ENCODE measurements around the gene CNIH3. TPM values are rescaled to one million over a fixed set of nuclear protein-coding genes. Genes with fewer than 3 reads are reported as not detected.
A peak's percentile ranks its signal among the peaks of the same experiment; 100 is the strongest.

The CNIH3 gene
- total RNA-seq, 6 donors from 2014 or later: 0.39 to 4.2 (median 2.1) TPM

DNA sequence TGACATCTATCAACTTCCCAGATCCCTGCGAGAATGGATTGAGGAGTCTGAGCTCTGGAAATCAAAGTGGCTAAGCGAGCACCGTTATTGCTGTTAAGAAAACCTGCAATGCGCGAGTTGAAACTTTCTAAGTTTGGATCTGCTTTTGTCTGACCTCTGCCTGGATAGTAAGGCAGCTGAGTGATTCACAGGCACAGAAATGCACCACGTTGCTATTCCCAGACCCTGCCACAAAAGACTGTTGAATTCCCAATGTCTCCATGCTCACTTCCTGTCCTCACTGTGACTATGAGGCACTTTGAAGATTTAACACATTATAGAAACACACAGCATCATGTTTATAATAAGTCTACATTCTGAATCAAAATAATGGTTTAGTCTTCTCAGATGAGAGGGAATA is 27.1 kb upstream of the CNIH3 start:
- no peaks in the 10 kb centered on the region for H3K36me3 ChIP-seq
- ATAC-seq (ENCODE audit: low FRiP score in 2 of 2) (no peak), DNase-seq (no peak)
- H3K9me3 ChIP-seq: no peaks in the 10 kb centered on the region
- no peaks in the 10 kb centered on the region for H3K27me3 ChIP-seq
- no peak overlapping the region for H3K27ac ChIP-seq
- H3K4me1 ChIP-seq: no peaks in the 10 kb centered on the region
- WGBS, 2 donors: 67 to 86% methylated on average over 6 of the region's 6 CpGs
- H3K4me3 ChIP-seq: no peak overlapping the region
- TF ChIP-seq EP300 (IDR thresholded peaks at IDR 0.05) (no peak), CTCF (IDR thresholded peaks at IDR 0.05) (no peak), POLR2A (IDR thresholded peaks at IDR 0.05) (no peak), POLR2AphosphoS5 (IDR thresholded peaks at IDR 0.05) (no peak)

DNA sequence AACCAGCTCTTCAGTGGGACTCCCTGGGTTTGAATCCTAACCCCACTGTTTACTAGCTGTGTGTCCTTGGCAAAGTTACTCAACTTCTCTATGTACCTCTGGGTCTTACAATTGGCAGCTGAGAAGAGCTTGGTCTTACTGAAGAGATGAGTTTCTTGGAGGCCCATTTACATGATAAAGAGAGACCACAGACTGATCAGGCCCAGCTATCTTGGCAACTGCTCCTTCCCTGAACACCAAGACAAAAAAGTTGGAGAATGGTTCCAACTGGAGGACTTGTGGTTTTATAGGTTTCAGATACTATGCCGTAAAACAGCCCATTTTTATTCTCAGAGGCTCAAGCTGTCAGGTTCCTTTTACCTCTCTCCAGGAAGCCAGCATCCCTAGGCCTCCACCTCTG is 24.8 kb upstream of the CNIH3 start:
- DNase-seq (no peak), ATAC-seq (ENCODE audit: low FRiP score in 2 of 2) (no peak)
- no peaks in the 10 kb centered on the region for H3K4me1 ChIP-seq
- no peaks in the 10 kb centered on the region for H3K27me3 ChIP-seq
- whole genome bisulfite sequencing, 2 donors: 67 to 95% methylated on average over 1 of the region's 1 CpG
- TF ChIP-seq POLR2A (IDR thresholded peaks at IDR 0.05) (no peak), POLR2AphosphoS5 (IDR thresholded peaks at IDR 0.05) (no peak), CTCF (IDR thresholded peaks at IDR 0.05) (no peak), EP300 (IDR thresholded peaks at IDR 0.05) (no peak)
- H3K36me3 ChIP-seq: no peaks in the 10 kb centered on the region
- H3K4me3 ChIP-seq: no peak overlapping the region
- H3K27ac ChIP-seq: no peak overlapping the region
- H3K9me3 ChIP-seq: no peaks in the 10 kb centered on the region

- no peaks in the 10 kb centered on the region for H3K4me1 ChIP-seq
- no peaks in the 10 kb centered on the region for H3K27me3 ChIP-seq
- H3K4me3 ChIP-seq: no peak overlapping the region
- ATAC-seq (ENCODE audit: low FRiP score in 2 of 2): peak in 1 of 2 donors; percentile 59
- TF ChIP-seq CTCF (IDR thresholded peaks at IDR 0.05) (no peak), POLR2A (IDR thresholded peaks at IDR 0.05) (no peak), EP300 (IDR thresholded peaks at IDR 0.05) (no peak), POLR2AphosphoS5 (IDR thresholded peaks at IDR 0.05) (no peak)
- no peaks in the 10 kb centered on the region for H3K36me3 ChIP-seq
- WGBS, 2 donors: 58% methylated on average over 6 of the region's 6 CpGs
- no peaks in the 10 kb centered on the region for H3K9me3 ChIP-seq
- no peak overlapping the region for H3K27ac ChIP-seq
- no peak for DNase-seq
Measured at GRCh38 chr1:224592636-224593582, 23.2 kb upstream of the CNIH3 start.

DNA sequence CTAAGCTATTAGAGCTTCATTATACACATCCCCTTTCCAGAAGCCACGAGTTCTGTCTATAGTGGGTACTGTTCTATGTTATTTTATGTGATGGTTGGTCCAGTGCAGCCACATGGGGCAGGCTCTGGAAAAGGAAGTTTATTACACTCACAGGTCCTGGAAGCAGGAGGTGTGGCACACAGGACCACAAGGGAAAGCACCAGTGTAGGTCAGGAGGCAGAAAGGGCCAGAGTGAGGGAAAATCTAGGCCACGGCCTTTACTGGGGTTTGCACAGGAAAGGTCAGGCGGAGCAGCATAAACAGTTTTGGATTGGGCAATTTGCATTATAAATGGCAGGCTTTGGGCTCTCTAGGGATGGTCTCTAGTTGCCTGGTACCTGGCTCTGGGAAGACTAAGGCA is 21.8 kb upstream of the CNIH3 start:
- Histone ChIP-seq H3K9me3 (no peaks in the 10 kb centered on the region), H3K4me3 (no peak overlapping the region), H3K27ac (no peak overlapping the region), H3K27me3 (no peaks in the 10 kb centered on the region), H3K4me1 (no peaks in the 10 kb centered on the region), H3K36me3 (no peaks in the 10 kb centered on the region)
- TF ChIP-seq POLR2AphosphoS5 (IDR thresholded peaks at IDR 0.05) (no peak), CTCF (IDR thresholded peaks at IDR 0.05) (no peak), POLR2A (IDR thresholded peaks at IDR 0.05) (no peak), EP300 (IDR thresholded peaks at IDR 0.05) (no peak)
- no peak for DNase-seq
- WGBS, 2 donors: 88 to 90% methylated on average over 3 of the region's 3 CpGs
- ATAC-seq (ENCODE audit: low FRiP score in 2 of 2): peak in 1 of 2 donors; percentile 22

DNA sequence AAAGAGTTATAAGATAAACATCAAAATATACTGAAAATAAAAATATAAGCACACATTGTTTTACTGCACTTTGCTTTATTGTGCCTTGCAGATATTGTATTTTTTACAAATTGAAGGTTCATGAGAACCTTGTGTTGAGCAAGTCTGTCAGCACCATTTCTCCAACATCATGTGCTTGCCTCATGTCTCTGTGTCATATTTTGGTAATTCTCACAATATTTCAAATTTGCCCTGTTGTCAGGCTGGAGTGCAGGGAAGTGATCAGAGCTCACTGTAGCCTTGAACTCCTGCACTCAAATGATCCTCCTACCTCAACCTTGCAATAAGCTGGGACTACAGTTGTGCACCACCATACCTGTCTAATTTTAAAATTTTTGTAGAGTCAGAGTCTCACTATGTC is 21.3 kb upstream of the CNIH3 start:
- Histone ChIP-seq H3K4me1 (no peaks in the 10 kb centered on the region), H3K9me3 (no peaks in the 10 kb centered on the region), H3K27me3 (no peaks in the 10 kb centered on the region), H3K27ac (no peak overlapping the region), H3K4me3 (no peak overlapping the region), H3K36me3 (no peaks in the 10 kb centered on the region)
- DNase-seq (no peak), ATAC-seq (ENCODE audit: low FRiP score in 2 of 2) (no peak)
- TF ChIP-seq CTCF (IDR thresholded peaks at IDR 0.05): no peak
- no peak for TF ChIP-seq POLR2AphosphoS5 (IDR thresholded peaks at IDR 0.05)
- TF ChIP-seq EP300 (IDR thresholded peaks at IDR 0.05): peak in 1 of 4 donors; percentile 30

Measured in upper lobe of left lung (tissue), 6 donors.